Cardiac fibroblast (primary cell): Measurements from ENCODE around the gene TIMM22.

Source experiments
- DNase-seq, 2 donors: peaks; one replicate each; pipeline versions ENCODE4 v3.0.0 to v3.0.0-alpha.2; 2010; ENCODE audit warnings: low read depth in 2 of 2
- H3K4me3 ChIP-seq, 2 donors: replicated peaks in 1 of 2; 1 replicate in 1 of 2; 2 replicates in 1 of 2; pipeline ENCODE4 v1.5.1; 2011; ENCODE audit warnings: low read depth in 2 of 2, low read length in 2 of 2, mild to moderate bottlenecking in 2 of 2, moderate library complexity in 1 of 2
- CTCF ChIP-seq: IDR thresholded peaks from one replicate; pipeline ENCODE4 v1.5.1; 2011; ENCODE audit warnings: low read depth, mild to moderate bottlenecking, low read length, inconsistent platforms

Gene TIMM22

GRCh38 chr17:1002771-1003555 is 6.0 kb downstream of the TIMM22 start:
- H3K4me3 ChIP-seq: no peak overlapping the region
- DNase-seq: peak; percentile 48 to 84
- no peak for TF ChIP-seq CTCF

- no peak for DNase-seq
- TF ChIP-seq CTCF: no peak
Observed at GRCh38 chr17:1003633-1003971, 6.7 kb downstream of the TIMM22 start.

GRCh38 chr17:1003972-1004768 is 7.2 kb downstream of the TIMM22 start:
- no peak for DNase-seq
- TF ChIP-seq CTCF: no peak
- no peak overlapping the region for H3K4me3 ChIP-seq

More at GRCh38 chr17:1003633-1003971, 6.7 kb downstream of the TIMM22 start:
- H3K4me3 ChIP-seq: no peak overlapping the region

GRCh38 chr17:1004769-1005295 is 7.9 kb downstream of the TIMM22 start:
- no peak for TF ChIP-seq CTCF
- no peak overlapping the region for H3K4me3 ChIP-seq
- no peak for DNase-seq

- H3K4me3 ChIP-seq: no peak overlapping the region
- TF ChIP-seq CTCF: no peak
- peak; percentile 22 to 83 for DNase-seq
Observed at GRCh38 chr17:1005361-1005946, 8.5 kb downstream of the TIMM22 start.

GRCh38 chr17:1006054-1006453 is 9.1 kb downstream of the TIMM22 start:
- TF ChIP-seq CTCF: no peak
- no peak overlapping the region for H3K4me3 ChIP-seq
- DNase-seq: no peak
